Middle frontal gyrus (tissue), 1 donor: Measurements from ENCODE around the gene CTIF.

Experiments used
- DNase-seq: peaks from one replicate; pipeline ENCODE4 v3.0.0-alpha.2; 2015; ENCODE audit warnings: low spot score; ENCODE audit errors: extremely low spot score

CTIF gene

GRCh38 chr18:48619501-48619900 lies 80.7 kb downstream of the CTIF start:
- no peak for DNase-seq

GRCh38 chr18:48620071-48620470 lies 81.2 kb downstream of the CTIF start:
- DNase-seq = no peak

GRCh38 chr18:48621240-48621639 lies 82.4 kb downstream of the CTIF start:
- no peak for DNase-seq

- DNase-seq = no peak
Measured at GRCh38 chr18:48621815-48622555, 83.2 kb downstream of the CTIF start.

- no peak for DNase-seq
Measured at GRCh38 chr18:48622911-48623431, 84.1 kb downstream of the CTIF start.

- DNase-seq = no peak
Measured at GRCh38 chr18:48623468-48624235, 84.8 kb downstream of the CTIF start.

GRCh38 chr18:48624856-48625255 lies 86.0 kb downstream of the CTIF start:
- DNase-seq = no peak

GRCh38 chr18:48627216-48627615 lies 88.4 kb downstream of the CTIF start:
- DNase-seq = no peak

GRCh38 chr18:48629730-48630324 lies 91.0 kb downstream of the CTIF start:
- DNase-seq = no peak

- DNase-seq = no peak
Measured at GRCh38 chr18:48631851-48632250, 93.0 kb downstream of the CTIF start.

- DNase-seq = no peak
Measured at GRCh38 chr18:48632676-48633257, 93.9 kb downstream of the CTIF start.

- DNase-seq = no peak
Measured at GRCh38 chr18:48634491-48634890, 95.7 kb downstream of the CTIF start.

- no peak for DNase-seq
Measured at GRCh38 chr18:48634975-48635374, 96.1 kb downstream of the CTIF start.

- DNase-seq = no peak
Measured at GRCh38 chr18:48635806-48636205, 97.0 kb downstream of the CTIF start.

GRCh38 chr18:48636436-48636835 lies 97.6 kb downstream of the CTIF start:
- no peak for DNase-seq

GRCh38 chr18:48637081-48637990 lies 98.5 kb downstream of the CTIF start:
- DNase-seq = no peak

GRCh38 chr18:48638451-48638850 lies 99.6 kb downstream of the CTIF start:
- no peak for DNase-seq

GRCh38 chr18:48638896-48639771 lies 100.3 kb downstream of the CTIF start:
- no peak for DNase-seq

- no peak for DNase-seq
Measured at GRCh38 chr18:48639772-48640432, 101.1 kb downstream of the CTIF start.
